ENCODE measurements around the gene KCNJ4. TPM values are rescaled to one million over a fixed set of nuclear protein-coding genes. Genes with fewer than 3 reads are reported as not detected.

The KCNJ4 gene
- total RNA-seq, 3 donors from 2014 or later (not counting 1 experiment from before 2014, with no cell fraction given) = not detected

DNA sequence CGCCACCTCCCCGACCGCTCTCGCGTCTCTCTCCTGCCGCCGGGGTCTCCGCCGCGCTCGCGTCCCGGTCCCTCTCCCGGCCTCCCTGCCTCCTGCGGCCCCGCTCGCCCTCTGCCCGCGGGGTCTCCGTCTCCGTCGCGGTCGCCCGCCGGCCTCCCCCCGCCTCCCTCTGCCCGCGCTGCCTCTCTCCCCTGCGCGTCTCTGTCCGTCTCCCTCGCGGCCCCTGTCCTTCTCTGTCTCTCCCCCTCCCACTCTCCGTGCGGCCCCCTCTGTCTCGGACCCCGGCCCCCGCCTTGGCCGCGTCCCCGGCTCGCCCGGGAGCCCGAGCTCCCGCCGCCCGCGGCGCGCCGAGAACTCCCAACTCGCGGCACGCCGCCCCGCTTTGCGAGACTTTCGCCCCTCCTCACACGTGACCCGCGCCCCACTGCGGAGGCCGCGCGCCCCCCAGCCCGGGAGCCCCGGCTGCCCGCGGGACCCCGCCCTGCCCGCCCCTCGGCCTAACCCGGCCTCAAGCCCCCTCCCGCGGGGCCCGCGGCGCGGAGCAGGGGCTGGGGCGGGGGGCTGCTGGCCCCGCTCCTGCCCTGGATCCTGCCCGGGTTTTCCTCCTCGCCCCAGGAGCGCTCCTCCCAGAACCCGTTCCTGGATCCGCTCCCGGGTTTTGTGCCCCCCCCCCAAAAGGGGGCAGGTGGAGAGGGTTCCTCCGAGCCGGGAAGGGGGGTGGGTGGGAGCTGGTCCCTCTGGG lies 702 bp upstream of the KCNJ4 start:
- H3K4me3 ChIP-seq (ENCODE audit: low read length) = no peak overlapping the region
- H3K4me1 ChIP-seq (ENCODE audit: control insufficient read depth, insufficient read depth, low read length) = peaks cover 7% of the 10 kb centered on the region
- H3K4me1 Mint-ChIP-seq = peaks cover 4 to 14% of the 10 kb centered on the region in 2 donors
- ATAC-seq = peak in 2 of 3 donors; percentile 28 to 39
- under 1% methylated on average over 86 of the region's 90 CpGs for WGBS (ENCODE audit: insufficient coverage)
- H3K9me3 ChIP-seq (ENCODE audit: control insufficient read depth, insufficient read depth, low read length) = no peaks in the 10 kb centered on the region
- intact Hi-C loops (cut with micrococcal nuclease) = no loop called here
- no peaks in the 10 kb centered on the region for H3K36me3 ChIP-seq (ENCODE audit: control insufficient read depth, insufficient read depth, low read length)
- no peaks in the 10 kb centered on the region for H3K36me3 Mint-ChIP-seq
- H3K27me3 Mint-ChIP-seq (ENCODE audit: low read depth in 2 of 2) = peaks cover 56 to 63% of the 10 kb centered on the region in 2 donors
- TF ChIP-seq, protein P1, sequence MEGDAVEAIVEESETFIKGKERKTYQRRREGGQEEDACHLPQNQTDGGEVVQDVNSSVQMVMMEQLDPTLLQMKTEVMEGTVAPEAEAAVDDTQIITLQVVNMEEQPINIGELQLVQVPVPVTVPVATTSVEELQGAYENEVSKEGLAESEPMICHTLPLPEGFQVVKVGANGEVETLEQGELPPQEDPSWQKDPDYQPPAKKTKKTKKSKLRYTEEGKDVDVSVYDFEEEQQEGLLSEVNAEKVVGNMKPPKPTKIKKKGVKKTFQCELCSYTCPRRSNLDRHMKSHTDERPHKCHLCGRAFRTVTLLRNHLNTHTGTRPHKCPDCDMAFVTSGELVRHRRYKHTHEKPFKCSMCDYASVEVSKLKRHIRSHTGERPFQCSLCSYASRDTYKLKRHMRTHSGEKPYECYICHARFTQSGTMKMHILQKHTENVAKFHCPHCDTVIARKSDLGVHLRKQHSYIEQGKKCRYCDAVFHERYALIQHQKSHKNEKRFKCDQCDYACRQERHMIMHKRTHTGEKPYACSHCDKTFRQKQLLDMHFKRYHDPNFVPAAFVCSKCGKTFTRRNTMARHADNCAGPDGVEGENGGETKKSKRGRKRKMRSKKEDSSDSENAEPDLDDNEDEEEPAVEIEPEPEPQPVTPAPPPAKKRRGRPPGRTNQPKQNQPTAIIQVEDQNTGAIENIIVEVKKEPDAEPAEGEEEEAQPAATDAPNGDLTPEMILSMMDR (IDR thresholded peaks at IDR 0.05) = no peak
- peak in 1 of 2 donors; percentile 42 for DNase-seq
- H3K9me3 Mint-ChIP-seq = no peaks in the 10 kb centered on the region
- H3K27me3 ChIP-seq (ENCODE audit: control insufficient read depth, insufficient read depth, low read length) = peaks cover 29% of the 10 kb centered on the region
- H3K27ac ChIP-seq (ENCODE audit: low read length) = no peak overlapping the region
- H3K4me3 Mint-ChIP-seq = peak overlapping the region; percentile 42
- no peak overlapping the region for H3K27ac Mint-ChIP-seq

- peaks cover 57 to 65% of the 10 kb centered on the region in 2 donors for H3K27me3 Mint-ChIP-seq (ENCODE audit: low read depth in 2 of 2)
Measured at GRCh38 chr22:38454353-38455075, 485 bp downstream of the KCNJ4 start.

DNA sequence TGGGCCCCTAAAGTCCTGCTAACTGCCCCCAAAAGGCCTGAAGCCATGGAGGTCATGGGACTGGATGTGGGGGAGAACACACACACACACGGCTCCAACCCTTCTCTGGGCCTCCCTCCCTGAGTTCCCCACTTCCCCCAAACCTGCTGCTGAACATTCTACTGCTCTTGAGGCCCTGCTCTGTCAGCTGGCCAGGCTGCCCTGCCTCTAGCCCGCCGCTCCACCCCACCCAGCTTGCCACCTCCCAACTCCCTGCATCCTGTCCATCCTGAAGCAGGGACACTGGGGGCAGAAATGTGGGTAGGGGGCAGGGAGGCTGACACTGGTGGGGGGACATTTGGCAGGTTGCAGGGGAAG lies 1.0 kb downstream of the KCNJ4 start:
- Mint-ChIP-seq H3K27ac (no peak overlapping the region), H3K27me3 (ENCODE audit: low read depth in 2 of 2) (peaks cover 52 to 60% of the 10 kb centered on the region in 2 donors), H3K9me3 (no peaks in the 10 kb centered on the region), H3K36me3 (no peaks in the 10 kb centered on the region), H3K4me1 (peaks cover 4 to 10% of the 10 kb centered on the region in 2 donors), H3K4me3 (no peak overlapping the region)
- Histone ChIP-seq H3K4me1 (ENCODE audit: control insufficient read depth, insufficient read depth, low read length) (peaks cover 7% of the 10 kb centered on the region), H3K4me3 (ENCODE audit: low read length) (no peak overlapping the region), H3K36me3 (ENCODE audit: control insufficient read depth, insufficient read depth, low read length) (no peaks in the 10 kb centered on the region), H3K27ac (ENCODE audit: low read length) (no peak overlapping the region), H3K27me3 (ENCODE audit: control insufficient read depth, insufficient read depth, low read length) (peaks cover 27% of the 10 kb centered on the region), H3K9me3 (ENCODE audit: control insufficient read depth, insufficient read depth, low read length) (no peaks in the 10 kb centered on the region)
- TF ChIP-seq, protein P1 (IDR thresholded peaks at IDR 0.05) = no peak
- ATAC-seq (no peak), DNase-seq (no peak)
- WGBS (ENCODE audit: insufficient coverage) = 23% methylated on average over 3 of the region's 3 CpGs
- intact Hi-C loops (cut with micrococcal nuclease) = no loop called here

More at GRCh38 chr22:38454353-38455075, 485 bp downstream of the KCNJ4 start:
- no peak overlapping the region for H3K4me3 ChIP-seq (ENCODE audit: low read length)
- Mint-ChIP-seq H3K4me3 (peak overlapping the region; percentile 66), H3K36me3 (no peaks in the 10 kb centered on the region), H3K4me1 (peaks cover 4 to 10% of the 10 kb centered on the region in 2 donors), H3K9me3 (no peaks in the 10 kb centered on the region), H3K27ac (no peak overlapping the region)
- no peak overlapping the region for H3K27ac ChIP-seq (ENCODE audit: low read length)
- intact Hi-C loops (cut with micrococcal nuclease) = no loop called here
- H3K36me3 ChIP-seq (ENCODE audit: control insufficient read depth, insufficient read depth, low read length) = no peaks in the 10 kb centered on the region
- TF ChIP-seq, protein P1 (IDR thresholded peaks at IDR 0.05) = no peak
- peaks cover 7% of the 10 kb centered on the region for H3K4me1 ChIP-seq (ENCODE audit: control insufficient read depth, insufficient read depth, low read length)
- ATAC-seq (peak in 2 of 3 donors; percentile 38 to 40), DNase-seq (peak in 1 of 2 donors; percentile 51)
- WGBS (ENCODE audit: insufficient coverage) = 1% methylated on average over 66 of the region's 67 CpGs
- peaks cover 27% of the 10 kb centered on the region for H3K27me3 ChIP-seq (ENCODE audit: control insufficient read depth, insufficient read depth, low read length)
- H3K9me3 ChIP-seq (ENCODE audit: control insufficient read depth, insufficient read depth, low read length) = no peaks in the 10 kb centered on the region
